ENCODE measurements around the gene SCGB1C1.
"Not testable (repeated sequence)": the region's sequence is repeated elsewhere in the genome, so short reads cannot be mapped to it uniquely, and the experiment has no call there.

Gene SCGB1C1

DNA sequence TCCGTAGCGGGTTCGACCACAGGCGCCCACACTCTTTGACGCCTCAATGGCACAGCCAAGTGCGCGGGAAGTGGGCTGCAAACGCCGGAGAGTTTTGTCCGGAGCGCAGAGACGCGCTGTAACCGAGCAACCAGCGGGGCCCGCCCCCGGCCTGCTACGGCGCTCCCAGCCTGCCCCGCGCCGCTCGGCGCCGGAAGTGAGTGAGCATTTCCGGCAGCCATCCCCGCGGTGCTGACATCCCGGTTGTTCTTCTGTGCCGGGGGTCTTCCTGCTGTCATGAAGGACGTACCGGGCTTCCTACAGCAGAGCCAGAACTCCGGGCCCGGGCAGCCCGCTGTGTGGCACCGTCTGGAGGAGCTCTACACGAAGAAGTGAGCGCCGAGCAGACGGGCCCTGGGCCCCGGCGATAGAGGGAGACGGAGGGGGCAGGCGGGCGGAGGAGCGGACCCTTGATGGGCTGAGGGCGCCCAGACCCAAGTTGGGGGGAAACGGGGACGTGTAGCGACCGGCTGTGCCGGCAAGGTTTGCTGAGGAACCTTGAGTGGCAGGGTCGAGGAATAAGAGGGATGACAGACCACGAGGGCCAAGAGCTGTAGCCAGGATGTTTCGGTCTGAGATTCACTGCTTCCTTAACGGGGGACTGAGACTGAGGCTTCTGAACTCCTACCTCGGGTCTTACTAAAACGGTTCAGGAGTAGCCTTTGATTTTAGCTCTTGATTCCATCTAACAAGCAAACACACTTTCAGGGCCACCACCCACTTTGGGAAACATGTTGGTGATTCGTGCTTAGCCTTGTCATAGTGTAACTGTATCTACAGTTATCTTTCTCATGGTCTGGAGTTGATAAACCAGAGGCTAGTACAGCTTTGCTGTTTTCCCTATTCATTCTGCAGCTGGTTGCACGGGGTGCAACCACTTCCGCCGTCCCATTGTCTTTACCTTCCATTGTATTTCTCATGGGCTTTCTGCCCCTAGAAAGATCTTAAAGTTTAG lies 44.2 kb downstream of the SCGB1C1 start, which contains the start of gene PSMD13:
TSS of gene PSMD13 (plus strand) at position 203 of the 994 bp plus-strand sequence. CDS start at position 277, 74 bp downstream.
- intact Hi-C loops (cut with DNase I), result loop anchor here (2.0 kb wide), 1 partner anchor 30 kb away; the partner anchor contains the start of genes BET1L and RIC8A
- peak; percentile 79 to 98 (median 86) for DNase-seq

DNA sequence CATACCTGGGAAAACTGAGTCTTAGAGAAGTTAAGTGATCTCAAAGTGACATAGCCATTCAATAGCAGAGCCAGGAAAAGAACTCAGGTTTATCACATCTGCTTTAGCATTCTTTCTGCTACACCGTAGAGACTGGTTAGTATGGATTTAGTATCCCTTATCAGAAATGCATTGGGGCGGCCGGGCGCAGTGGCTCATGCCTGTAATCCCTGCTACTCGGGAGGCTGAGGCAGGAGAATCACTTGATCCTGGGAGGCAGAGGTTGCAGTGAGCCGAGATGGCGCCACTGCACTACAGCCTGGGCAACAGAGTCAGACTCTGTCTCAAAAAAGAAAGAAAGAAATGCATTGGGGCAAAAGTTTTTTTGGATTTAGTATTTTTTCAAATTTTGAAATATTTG lies 45.5 kb downstream of the SCGB1C1 start:
- DNase-seq; intact Hi-C loops (cut with DNase I): not testable (repeated sequence)

DNA sequence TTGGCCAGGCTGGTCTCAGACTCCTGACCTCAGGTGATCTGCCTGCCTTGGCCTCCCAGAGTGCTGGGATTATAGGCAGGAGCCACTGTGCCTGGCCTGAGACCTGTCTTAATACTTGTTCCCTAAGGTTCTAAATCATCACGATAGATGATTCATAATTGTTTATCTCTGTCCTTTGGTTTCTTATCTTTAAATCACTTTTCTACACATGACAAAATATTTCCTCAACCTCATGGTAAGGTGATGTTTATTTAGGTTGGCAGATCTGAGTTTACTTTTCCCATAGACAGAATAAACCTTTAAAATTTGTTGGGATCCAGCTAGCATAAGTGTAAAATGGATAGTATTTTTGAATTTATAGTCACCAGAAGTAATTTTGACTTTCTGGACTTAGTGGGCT lies 47.4 kb downstream of the SCGB1C1 start:
- intact Hi-C loops (cut with DNase I), result no loop called here
- no peak for DNase-seq

DNA sequence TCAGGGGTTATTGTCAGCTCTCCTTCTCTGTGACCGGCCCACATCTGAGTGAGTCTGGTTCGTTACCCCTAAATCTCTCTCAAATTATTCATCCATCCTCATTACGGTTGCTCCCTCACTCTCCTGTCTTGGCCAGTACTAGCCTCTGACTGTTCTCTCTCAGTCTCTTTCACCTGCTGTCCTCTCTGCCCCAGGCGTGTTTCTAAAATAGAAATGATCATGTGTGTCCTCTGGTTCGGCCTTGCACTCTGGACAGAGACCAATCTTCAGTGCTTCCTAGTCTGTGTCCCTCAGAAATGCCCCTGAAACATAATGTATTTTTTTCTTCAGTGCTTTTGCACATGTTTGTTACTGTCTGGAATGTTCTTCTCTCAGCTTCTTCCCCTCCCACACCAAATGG lies 48.8 kb downstream of the SCGB1C1 start:
- intact Hi-C loops (cut with DNase I), result no loop called here
- DNase-seq, result no peak

All from posterior cingulate gyrus (tissue), 11 donors.